Neural cell (in vitro differentiated cells): ENCODE measurements around the gene MTNR1B.

Experiments
- POLR2AphosphoS5 ChIP-seq: IDR thresholded peaks from 2 replicates; pipeline ENCODE4 v1.6.1; 2012
- TAF1 ChIP-seq: IDR thresholded peaks from 2 replicates; pipeline ENCODE4 v1.6.1; 2012; ENCODE audit warnings: low read depth
- TF ChIP-seq, protein P1 (sequence below): fragments of 450-650 bp; IDR thresholded peaks from 2 replicates; pipeline ENCODE4 v1.5.1; 2014; ENCODE audit warnings: antibody characterized with exemption, mild to moderate bottlenecking, moderate library complexity; ENCODE audit not compliant: poor library complexity, severe bottlenecking
- TF ChIP-seq, protein P2 (sequence below): IDR thresholded peaks from 2 replicates; pipeline ENCODE4 v1.6.1; 2012; ENCODE audit warnings: borderline replicate concordance

DNA sequence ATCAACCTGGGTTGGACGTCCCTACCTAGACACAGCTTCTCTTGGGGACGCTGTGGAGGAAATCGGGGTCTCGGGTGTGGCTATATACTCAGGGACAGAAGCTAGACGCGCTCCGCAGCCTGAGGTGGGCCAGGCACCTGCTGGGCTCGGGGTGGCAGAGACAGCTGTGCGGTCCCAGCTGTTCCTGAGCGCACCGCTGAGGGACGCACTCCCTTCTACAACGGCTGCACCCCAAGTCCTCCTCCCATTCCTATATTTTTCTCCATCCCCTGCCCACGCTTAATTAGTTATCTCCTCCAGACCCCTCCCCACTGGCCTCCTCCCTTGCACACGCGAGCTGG is 188 bp upstream of the MTNR1B start:
- TF ChIP-seq TAF1, result no peak
- TF ChIP-seq, protein P1, sequence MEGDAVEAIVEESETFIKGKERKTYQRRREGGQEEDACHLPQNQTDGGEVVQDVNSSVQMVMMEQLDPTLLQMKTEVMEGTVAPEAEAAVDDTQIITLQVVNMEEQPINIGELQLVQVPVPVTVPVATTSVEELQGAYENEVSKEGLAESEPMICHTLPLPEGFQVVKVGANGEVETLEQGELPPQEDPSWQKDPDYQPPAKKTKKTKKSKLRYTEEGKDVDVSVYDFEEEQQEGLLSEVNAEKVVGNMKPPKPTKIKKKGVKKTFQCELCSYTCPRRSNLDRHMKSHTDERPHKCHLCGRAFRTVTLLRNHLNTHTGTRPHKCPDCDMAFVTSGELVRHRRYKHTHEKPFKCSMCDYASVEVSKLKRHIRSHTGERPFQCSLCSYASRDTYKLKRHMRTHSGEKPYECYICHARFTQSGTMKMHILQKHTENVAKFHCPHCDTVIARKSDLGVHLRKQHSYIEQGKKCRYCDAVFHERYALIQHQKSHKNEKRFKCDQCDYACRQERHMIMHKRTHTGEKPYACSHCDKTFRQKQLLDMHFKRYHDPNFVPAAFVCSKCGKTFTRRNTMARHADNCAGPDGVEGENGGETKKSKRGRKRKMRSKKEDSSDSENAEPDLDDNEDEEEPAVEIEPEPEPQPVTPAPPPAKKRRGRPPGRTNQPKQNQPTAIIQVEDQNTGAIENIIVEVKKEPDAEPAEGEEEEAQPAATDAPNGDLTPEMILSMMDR, result peak; percentile 52
- no peak for TF ChIP-seq POLR2AphosphoS5
- TF ChIP-seq, protein P2, sequence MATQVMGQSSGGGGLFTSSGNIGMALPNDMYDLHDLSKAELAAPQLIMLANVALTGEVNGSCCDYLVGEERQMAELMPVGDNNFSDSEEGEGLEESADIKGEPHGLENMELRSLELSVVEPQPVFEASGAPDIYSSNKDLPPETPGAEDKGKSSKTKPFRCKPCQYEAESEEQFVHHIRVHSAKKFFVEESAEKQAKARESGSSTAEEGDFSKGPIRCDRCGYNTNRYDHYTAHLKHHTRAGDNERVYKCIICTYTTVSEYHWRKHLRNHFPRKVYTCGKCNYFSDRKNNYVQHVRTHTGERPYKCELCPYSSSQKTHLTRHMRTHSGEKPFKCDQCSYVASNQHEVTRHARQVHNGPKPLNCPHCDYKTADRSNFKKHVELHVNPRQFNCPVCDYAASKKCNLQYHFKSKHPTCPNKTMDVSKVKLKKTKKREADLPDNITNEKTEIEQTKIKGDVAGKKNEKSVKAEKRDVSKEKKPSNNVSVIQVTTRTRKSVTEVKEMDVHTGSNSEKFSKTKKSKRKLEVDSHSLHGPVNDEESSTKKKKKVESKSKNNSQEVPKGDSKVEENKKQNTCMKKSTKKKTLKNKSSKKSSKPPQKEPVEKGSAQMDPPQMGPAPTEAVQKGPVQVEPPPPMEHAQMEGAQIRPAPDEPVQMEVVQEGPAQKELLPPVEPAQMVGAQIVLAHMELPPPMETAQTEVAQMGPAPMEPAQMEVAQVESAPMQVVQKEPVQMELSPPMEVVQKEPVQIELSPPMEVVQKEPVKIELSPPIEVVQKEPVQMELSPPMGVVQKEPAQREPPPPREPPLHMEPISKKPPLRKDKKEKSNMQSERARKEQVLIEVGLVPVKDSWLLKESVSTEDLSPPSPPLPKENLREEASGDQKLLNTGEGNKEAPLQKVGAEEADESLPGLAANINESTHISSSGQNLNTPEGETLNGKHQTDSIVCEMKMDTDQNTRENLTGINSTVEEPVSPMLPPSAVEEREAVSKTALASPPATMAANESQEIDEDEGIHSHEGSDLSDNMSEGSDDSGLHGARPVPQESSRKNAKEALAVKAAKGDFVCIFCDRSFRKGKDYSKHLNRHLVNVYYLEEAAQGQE, result no peak
